ENCODE measurements around the gene CATSPERE. TPM values are rescaled to one million over a fixed set of nuclear protein-coding genes. Genes with fewer than 3 reads are reported as not detected.

Gene CATSPERE
- total and polyA plus RNA-seq, 9 of the 15 experiments (the other 6 are each of a cell fraction or from before 2014, with no cell fraction given): 0.06 to 0.16 (median 0.09) TPM; not detected in 3

DNA sequence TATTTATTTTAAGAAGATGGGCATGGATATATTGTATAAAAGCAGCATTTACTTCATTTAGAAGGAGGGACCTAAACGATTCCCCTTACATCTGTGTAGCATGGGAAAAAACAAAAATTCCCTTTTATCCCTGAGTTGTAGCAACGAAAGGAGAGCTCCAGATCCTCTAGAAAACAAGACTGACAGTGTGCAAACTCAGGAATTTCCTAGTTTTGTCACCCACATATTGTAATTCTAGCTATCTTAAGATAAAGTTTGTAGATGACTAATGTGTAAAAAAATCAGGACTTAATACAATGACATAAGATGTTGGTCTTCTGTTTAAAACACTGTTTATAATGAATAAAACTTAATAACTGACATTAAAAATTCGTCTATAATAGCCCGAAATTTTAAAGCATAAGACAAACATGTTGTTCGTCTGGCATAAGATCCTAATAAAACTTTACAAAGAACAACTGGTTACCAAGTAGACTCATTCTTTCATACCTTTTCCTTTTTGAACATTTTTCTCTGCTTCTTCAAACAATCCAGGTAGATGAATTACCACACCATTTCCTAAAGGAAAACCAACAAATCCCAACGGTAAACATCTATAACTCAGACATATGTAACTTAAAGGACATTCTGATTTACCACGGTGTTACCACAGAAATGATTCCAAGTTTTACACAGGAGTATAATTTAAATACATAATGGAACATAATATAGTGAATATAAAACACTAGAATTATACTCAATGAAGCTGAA is 24.6 kb upstream of the CATSPERE start:
- BruUV-seq (replicated peaks): TSS peak; percentile 14
- H3K4me3 ChIP-seq: no peak overlapping the region
- FAIRE-seq: no peak
- no peak overlapping the region for H3K27ac ChIP-seq (ENCODE audit: extremely low read depth, low read depth, low read length)
- no peak for DNase-seq (ENCODE audit: extremely low read depth in 1 of 4, low spot score in 3 of 4)
- WGBS (ENCODE audit: insufficient coverage, low coverage, missing lambda C conversion rate): 84% methylated on average over 7 of the region's 7 CpGs
- no peaks in the 10 kb centered on the region for H3K9me3 ChIP-seq (replicated peaks; ENCODE audit: control insufficient read depth, insufficient read depth, low read depth, low read length)
- H3K27me3 ChIP-seq (ENCODE audit: control insufficient read depth in 2 of 2, insufficient read depth in 2 of 2, low read length in 2 of 2): no peaks in the 10 kb centered on the region
- no peak overlapping the region for H3K4me2 ChIP-seq (ENCODE audit: insufficient read depth, low read length)
- ChIA-PET POLR2A (no interaction called here), CTCF (ENCODE audit: low intra/inter-chr PET ratio) (no interaction called here)
- H3K9me1 ChIP-seq (ENCODE audit: control insufficient read depth, insufficient read depth, low read length): peaks cover 4% of the 10 kb centered on the region
- peaks cover 49% of the 10 kb centered on the region for H3K79me2 ChIP-seq (ENCODE audit: control insufficient read depth, insufficient read depth, low read length)
- ATAC-seq: no peak
- no peak overlapping the region for H2AFZ ChIP-seq (ENCODE audit: low read depth, low read length)
- H4K20me1 ChIP-seq (replicated peaks; ENCODE audit: control insufficient read depth, insufficient read depth, low read length): peaks cover 7% of the 10 kb centered on the region; the same call in 1 of the 2 replicates
- no peak overlapping the region for H3K9ac ChIP-seq (ENCODE audit: insufficient read depth in 1 of 2, low read depth in 2 of 2, low read length in 2 of 2)
- in situ Hi-C loops (cut with MboI) (no loop called here), intact Hi-C loops (cut with micrococcal nuclease) (no loop called here)
- H3K36me3 ChIP-seq (ENCODE audit: control insufficient read depth, insufficient read depth, low read length): peaks cover 57% of the 10 kb centered on the region
- H3K4me1 ChIP-seq (replicated peaks in 1 of 2; ENCODE audit: control insufficient read depth in 2 of 2, insufficient read depth in 2 of 2, low read length in 2 of 2): peaks cover 5 to 8% of the 10 kb centered on the region in 2 experiments; a peak in 3 of 5 replicates
- TF ChIP-seq ZNF551 (CRISPR knock-in tag; IDR thresholded peaks at IDR 0.05): no peak
- TF ChIP-seq, protein P1, sequence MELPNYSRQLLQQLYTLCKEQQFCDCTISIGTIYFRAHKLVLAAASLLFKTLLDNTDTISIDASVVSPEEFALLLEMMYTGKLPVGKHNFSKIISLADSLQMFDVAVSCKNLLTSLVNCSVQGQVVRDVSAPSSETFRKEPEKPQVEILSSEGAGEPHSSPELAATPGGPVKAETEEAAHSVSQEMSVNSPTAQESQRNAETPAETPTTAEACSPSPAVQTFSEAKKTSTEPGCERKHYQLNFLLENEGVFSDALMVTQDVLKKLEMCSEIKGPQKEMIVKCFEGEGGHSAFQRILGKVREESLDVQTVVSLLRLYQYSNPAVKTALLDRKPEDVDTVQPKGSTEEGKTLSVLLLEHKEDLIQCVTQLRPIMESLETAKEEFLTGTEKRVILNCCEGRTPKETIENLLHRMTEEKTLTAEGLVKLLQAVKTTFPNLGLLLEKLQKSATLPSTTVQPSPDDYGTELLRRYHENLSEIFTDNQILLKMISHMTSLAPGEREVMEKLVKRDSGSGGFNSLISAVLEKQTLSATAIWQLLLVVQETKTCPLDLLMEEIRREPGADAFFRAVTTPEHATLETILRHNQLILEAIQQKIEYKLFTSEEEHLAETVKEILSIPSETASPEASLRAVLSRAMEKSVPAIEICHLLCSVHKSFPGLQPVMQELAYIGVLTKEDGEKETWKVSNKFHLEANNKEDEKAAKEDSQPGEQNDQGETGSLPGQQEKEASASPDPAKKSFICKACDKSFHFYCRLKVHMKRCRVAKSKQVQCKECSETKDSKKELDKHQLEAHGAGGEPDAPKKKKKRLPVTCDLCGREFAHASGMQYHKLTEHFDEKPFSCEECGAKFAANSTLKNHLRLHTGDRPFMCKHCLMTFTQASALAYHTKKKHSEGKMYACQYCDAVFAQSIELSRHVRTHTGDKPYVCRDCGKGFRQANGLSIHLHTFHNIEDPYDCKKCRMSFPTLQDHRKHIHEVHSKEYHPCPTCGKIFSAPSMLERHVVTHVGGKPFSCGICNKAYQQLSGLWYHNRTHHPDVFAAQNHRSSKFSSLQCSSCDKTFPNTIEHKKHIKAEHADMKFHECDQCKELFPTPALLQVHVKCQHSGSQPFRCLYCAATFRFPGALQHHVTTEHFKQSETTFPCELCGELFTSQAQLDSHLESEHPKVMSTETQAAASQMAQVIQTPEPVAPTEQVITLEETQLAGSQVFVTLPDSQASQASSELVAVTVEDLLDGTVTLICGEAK (IDR thresholded peaks at IDR 0.05): peak; percentile 43; the same call in 1 of the 2 replicates
- TF ChIP-seq, protein P1 (CRISPR knock-in tag; IDR thresholded peaks at IDR 0.05): no peak
